ENCODE data around the gene FLVCR2.
"Not testable (repeated sequence)": the region's sequence is repeated elsewhere in the genome, so short reads cannot be mapped to it uniquely, and the experiment has no call there.

The FLVCR2 gene

GRCh38 chr14:75673345-75674035 is 95.1 kb downstream of the FLVCR2 start:
- DNase-seq = no peak

- DNase-seq = no peak
These were observed 97.0 kb downstream of the FLVCR2 start for GRCh38 chr14:75675265-75675960.

- no peak for DNase-seq
These were observed 107.5 kb downstream of the FLVCR2 start for GRCh38 chr14:75685910-75686309.

DNA sequence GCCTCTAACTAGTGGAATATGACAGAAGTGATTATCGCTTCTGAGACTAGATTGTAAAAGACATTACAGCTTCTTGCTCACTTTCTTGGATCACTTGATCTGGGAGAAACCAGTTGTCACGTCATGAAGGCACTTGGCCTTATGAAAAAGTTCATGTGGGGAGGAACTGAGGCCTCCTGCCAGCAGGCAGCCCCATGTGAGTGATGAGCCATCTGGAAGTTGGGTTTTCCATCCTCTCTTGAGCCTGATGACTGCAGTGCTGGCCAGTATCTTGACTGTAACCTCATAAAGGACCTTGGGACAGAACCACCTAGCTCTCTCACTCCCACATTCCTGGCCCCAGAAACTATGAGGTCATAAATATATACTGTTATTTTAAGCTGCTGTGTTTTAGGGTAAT is 110.6 kb downstream of the FLVCR2 start:
- no peak for DNase-seq

- DNase-seq = no peak
These were observed 111.6 kb downstream of the FLVCR2 start for GRCh38 chr14:75690010-75690409.

- not testable (repeated sequence) for DNase-seq
These were observed 116.6 kb downstream of the FLVCR2 start for GRCh38 chr14:75695025-75695424.

DNA sequence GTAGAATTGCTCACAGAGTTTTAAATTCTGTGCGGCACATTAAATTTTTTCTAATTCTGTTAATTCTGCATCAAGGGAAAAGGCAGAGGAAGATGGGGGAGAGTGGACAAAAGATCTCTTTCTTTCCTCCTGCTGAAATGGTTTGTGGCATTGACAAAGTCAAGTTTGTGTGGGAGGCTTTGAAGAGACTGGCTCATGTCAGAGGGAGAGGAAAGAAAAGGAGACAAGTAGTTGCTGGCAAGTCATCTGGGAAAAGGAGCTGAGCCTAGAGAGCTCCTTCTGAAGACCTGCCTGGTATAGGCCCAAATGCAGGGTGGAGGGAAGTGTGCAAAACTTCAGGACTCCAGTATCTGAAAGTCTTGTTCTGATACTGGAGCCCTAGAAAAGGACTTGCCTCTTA is 119.0 kb downstream of the FLVCR2 start:
- DNase-seq = no peak

Measured in NCI-H1105 (cell line).